Lower leg skin (tissue), 4 donors: Measurements from ENCODE around the gene WDPCP. TPM values are rescaled to one million over a fixed set of nuclear protein-coding genes. Genes with fewer than 3 reads are reported as not detected.
"Not testable (repeated sequence)": the region's sequence is repeated elsewhere in the genome, so short reads cannot be mapped to it uniquely, and the experiment has no call there.

ENCODE experiments used
- DNase-seq, 2 donors: peaks; one replicate each; pipeline ENCODE4 v3.0.0-alpha.2; 2019; ENCODE audit warnings: low spot score in 2 of 2
- H3K4me3 ChIP-seq: fragments of 200-600 bp; sonication (generic); 2 replicates; pipeline ENCODE4 v1.5.1; 2017; ENCODE audit warnings: mild to moderate bottlenecking, low read depth; ENCODE audit not compliant: poor library complexity, severe bottlenecking
- CTCF ChIP-seq, 3 donors: fragments of 450-650 bp; IDR thresholded peaks; one replicate each; pipeline ENCODE4 v1.5.1; 2016; ENCODE audit warnings: antibody characterized with exemption in 3 of 3, mild to moderate bottlenecking in 3 of 3, moderate library complexity in 2 of 3
- POLR2A ChIP-seq, 2 donors: fragments of 450-650 bp; IDR thresholded peaks; one replicate each; pipeline ENCODE4 v1.6.1; 2016 to 2017; ENCODE audit warnings: antibody characterized with exemption in 2 of 2, mild to moderate bottlenecking in 1 of 2, moderate library complexity in 1 of 2
- WGBS, 2 donors: methylation state at CpG; one replicate each; pipeline ENCODE4 v1.1.5; 2018; 5-methylcytosine and 5-hydroxymethylcytosine counted together
- intact Hi-C: fragments of 100-400 bp; cut with DNase I; formaldehyde crosslinking; loops from one replicate; pipeline ENCODE4 v1.15.0; 2023; ENCODE audit warnings: low total_unique reads
- total RNA-seq, 4 donors: library from RNA; depleted of rRNA; stranded (reverse); fragments of >200 nt; gene quantifications; one replicate each; pipeline ENCODE4 v1.1.0, GENCODE V29; 2016

The WDPCP gene
- total RNA-seq, 4 donors from 2014 or later = 4.5 to 10.2 (median 5.5) TPM

DNA sequence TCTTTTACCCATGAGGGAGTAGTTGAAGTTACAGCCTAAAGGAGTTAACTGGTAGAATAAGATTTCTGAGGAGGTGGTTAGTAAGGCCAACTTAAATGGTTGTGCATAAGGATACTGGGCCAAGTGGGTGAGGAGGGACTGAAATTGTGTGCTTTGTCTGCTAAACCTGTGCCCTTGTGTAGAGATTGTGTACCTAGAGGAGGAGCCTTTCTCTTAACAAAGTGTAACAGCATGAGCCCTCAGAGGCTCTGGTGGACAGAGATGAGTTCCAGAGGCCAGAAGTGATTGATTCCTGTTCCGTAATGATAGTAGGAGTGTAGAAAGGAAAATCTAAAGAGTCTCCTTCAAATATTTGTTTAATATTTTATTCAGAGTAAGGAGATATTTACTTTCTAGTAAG lies 494.8 kb downstream of the WDPCP start:
- DNase-seq = no peak
- TF ChIP-seq CTCF (IDR thresholded peaks at IDR 0.05) (no peak), POLR2A (IDR thresholded peaks at IDR 0.05) (no peak)
- H3K4me3 ChIP-seq = no peak overlapping the region
- 83 to 94% methylated on average over 1 of the region's 1 CpG for WGBS, 2 donors
- intact Hi-C loops = no loop called here

DNA sequence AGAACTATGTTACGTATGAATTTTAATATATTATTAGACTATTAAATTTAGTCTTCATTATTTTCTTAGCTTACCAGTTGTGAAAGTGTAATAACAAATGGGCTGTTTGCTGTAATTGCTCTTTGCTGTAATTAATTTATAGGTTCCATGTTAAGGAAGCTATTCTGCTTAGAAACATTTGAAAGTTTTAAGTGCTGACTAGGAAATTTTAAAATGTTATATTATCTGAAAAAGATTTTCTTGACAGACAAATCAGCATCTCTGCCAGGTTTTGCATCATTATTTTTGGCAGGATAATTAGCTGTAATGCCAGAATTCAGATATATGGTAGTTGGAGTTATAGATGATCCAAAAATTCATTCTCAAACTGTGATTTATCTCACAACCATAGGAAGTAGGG lies 495.4 kb downstream of the WDPCP start:
- no peak for DNase-seq
- H3K4me3 ChIP-seq = no peak overlapping the region
- no peak for TF ChIP-seq POLR2A (IDR thresholded peaks at IDR 0.05)
- no peak for TF ChIP-seq CTCF (IDR thresholded peaks at IDR 0.05)
- 1 to 2% methylated on average over 1 of the region's 1 CpG for WGBS, 2 donors
- intact Hi-C loops = no loop called here

- intact Hi-C loops = no loop called here
- DNase-seq = no peak
- H3K4me3 ChIP-seq = no peak overlapping the region
- 94 to 100% methylated on average over 1 of the region's 1 CpG for WGBS, 2 donors
- TF ChIP-seq POLR2A (IDR thresholded peaks at IDR 0.05) (no peak), CTCF (IDR thresholded peaks at IDR 0.05) (no peak)
Observed at GRCh38 chr2:63092401-63092800, 495.9 kb downstream of the WDPCP start.

DNA sequence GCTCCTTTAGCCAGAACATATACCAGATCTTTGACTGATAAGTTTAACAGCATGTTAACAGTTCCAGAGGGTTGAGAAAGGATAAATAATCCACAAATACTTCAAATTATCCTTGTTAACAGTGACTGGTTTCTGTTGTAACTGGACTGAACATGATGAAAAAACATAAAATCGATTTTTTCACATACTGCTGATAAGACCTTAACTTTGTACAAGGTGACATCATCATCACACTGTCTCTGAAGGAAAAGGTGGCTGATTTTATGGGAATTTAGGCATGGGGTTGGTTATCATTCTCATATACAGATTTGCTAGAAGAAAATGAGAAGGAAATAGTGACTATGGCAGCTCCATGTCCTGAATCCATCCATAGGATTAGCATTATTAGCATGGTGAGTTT lies 501.6 kb downstream of the WDPCP start:
- intact Hi-C loops = no loop called here
- TF ChIP-seq CTCF (IDR thresholded peaks at IDR 0.05) (no peak), POLR2A (IDR thresholded peaks at IDR 0.05) (no peak)

DNA sequence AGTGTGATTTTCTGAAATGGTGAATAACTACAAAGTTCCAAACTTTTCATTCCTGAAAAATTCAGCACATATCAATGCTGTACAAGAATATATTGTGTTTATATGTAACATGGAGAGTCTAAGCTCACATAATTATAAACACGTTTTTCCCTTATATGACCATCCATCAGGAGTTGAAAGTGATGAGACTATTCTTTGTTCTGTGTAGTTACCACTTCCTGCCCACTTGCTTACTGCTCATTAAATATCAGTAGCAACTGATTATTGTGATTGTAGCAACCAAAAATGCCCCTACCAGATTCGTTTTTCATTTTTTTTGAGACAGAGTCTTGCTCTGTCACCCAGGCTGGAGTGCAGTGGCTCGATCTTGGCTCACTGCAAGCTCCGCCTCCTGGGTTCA lies 506.9 kb downstream of the WDPCP start:
- no peak for DNase-seq
- no peak overlapping the region for H3K4me3 ChIP-seq
- intact Hi-C loops = no loop called here
- 73 to 74% methylated on average over 4 of the region's 4 CpGs for WGBS, 2 donors
- no peak for TF ChIP-seq CTCF (IDR thresholded peaks at IDR 0.05)
- TF ChIP-seq POLR2A (IDR thresholded peaks at IDR 0.05) = no peak

More for the DNA sequence above, 501.6 kb downstream of the WDPCP start:
- 62 to 69% methylated on average over 1 of the region's 1 CpG for WGBS, 2 donors
- no peak overlapping the region for H3K4me3 ChIP-seq
- DNase-seq = no peak

GRCh38 chr2:63078852-63079606 lies 509.2 kb downstream of the WDPCP start:
- intact Hi-C loops = no loop called here
- DNase-seq = no peak
- H3K4me3 ChIP-seq = no peak overlapping the region
- 77 to 83% methylated on average over 4 of the region's 4 CpGs for WGBS, 2 donors
- no peak for TF ChIP-seq POLR2A (IDR thresholded peaks at IDR 0.05)
- peak in 1 of 3 donors; percentile 4 for TF ChIP-seq CTCF (IDR thresholded peaks at IDR 0.05)

DNA sequence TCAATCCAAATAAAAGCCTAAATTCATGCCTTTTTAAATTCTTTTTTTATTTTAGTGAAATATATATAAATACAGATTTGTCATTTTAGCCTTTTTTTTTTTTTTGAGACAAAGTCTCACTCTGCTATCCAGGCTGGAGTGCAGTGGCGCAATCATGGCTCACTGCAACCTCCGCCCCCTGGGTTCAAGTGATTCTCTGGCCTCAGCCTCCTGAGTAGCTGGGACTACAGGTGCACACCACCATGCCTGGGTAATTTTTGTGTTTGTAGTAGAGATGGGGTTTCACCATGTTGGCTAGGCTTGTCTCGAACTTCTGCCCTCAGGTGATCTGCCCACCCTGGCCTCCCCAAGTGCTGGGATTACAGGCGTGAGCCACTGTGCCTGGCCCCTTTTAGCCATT lies 513.9 kb downstream of the WDPCP start:
- intact Hi-C loops, H3K4me3 ChIP-seq, DNase-seq: not testable (repeated sequence)
- WGBS, 2 donors = 89 to 91% methylated on average over 4 of the region's 4 CpGs
